ENCODE data around the gene SRRM1. TPM values are rescaled to one million over a fixed set of nuclear protein-coding genes. Genes with fewer than 3 reads are reported as not detected.

Gene SRRM1
- total and polyA plus RNA-seq, 2 experiments from 2014 or later = 61.6 to 84.3 TPM

- H3K4me1 ChIP-seq (ENCODE audit: insufficient read depth) = peaks cover 17% of the 10 kb centered on the region
- H3K4me3 ChIP-seq = peak overlapping the region; percentile 53
- no peaks in the 10 kb centered on the region for H3K27me3 ChIP-seq
- peaks cover 28% of the 10 kb centered on the region for H4K20me1 ChIP-seq (ENCODE audit: insufficient read depth, poor library complexity, severe bottlenecking)
- no peaks in the 10 kb centered on the region for H3K9me3 ChIP-seq (ENCODE audit: low read depth)
- H3K36me3 ChIP-seq (replicated peaks; ENCODE audit: insufficient read depth, low read depth) = peaks cover 10% of the 10 kb centered on the region
- H2AFZ ChIP-seq = peak overlapping the region; percentile 22
- DNase-seq (ENCODE audit: low spot score) = peak; percentile 40
- 0% methylated on average over 9 of the region's 9 CpGs for WGBS (ENCODE audit: low lambda C conversion rate, missing lambda C conversion rate)
- peaks cover 55% of the 10 kb centered on the region for H3K79me2 ChIP-seq
- H3K27ac ChIP-seq = peak overlapping the region; percentile 90
- no peaks in the 10 kb centered on the region for H3K9me2 ChIP-seq (replicated peaks; ENCODE audit: insufficient read depth)
- TF ChIP-seq EZH2 (IDR thresholded peaks at IDR 0.05; ENCODE audit: borderline replicate concordance) (no peak), EZH2phosphoT487 (IDR thresholded peaks at IDR 0.05; ENCODE audit: low read depth, severe bottlenecking, unreplicated experiment) (no peak)
- H3K4me2 ChIP-seq = peak overlapping the region; percentile 95
Observed at GRCh38 chr1:24644100-24644384, 940 bp downstream of the SRRM1 start.

DNA sequence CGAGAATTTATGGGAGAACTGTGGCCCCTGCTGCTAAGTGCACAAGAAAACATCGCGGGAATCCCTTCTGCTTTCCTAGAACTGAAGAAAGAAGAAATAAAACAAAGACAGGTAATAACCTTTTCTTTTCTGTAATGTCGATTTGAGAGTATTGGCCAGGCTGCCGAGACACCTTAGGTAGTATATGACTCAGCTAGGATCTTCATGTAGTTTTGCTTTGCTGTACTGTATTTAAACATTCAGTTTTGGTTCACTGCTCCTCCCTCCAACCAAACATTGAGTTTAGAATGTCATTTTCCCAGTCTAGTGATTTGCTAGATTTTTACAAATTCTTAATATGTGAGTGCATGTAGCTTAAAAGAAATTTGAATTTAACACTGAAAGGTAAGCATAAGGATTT, 5.8 kb downstream of the SRRM1 start:
- TF ChIP-seq EZH2phosphoT487 (IDR thresholded peaks at IDR 0.05; ENCODE audit: low read depth, severe bottlenecking, unreplicated experiment) (no peak), EZH2 (IDR thresholded peaks at IDR 0.05; ENCODE audit: borderline replicate concordance) (no peak)
- TF ChIP-seq, protein P1, sequence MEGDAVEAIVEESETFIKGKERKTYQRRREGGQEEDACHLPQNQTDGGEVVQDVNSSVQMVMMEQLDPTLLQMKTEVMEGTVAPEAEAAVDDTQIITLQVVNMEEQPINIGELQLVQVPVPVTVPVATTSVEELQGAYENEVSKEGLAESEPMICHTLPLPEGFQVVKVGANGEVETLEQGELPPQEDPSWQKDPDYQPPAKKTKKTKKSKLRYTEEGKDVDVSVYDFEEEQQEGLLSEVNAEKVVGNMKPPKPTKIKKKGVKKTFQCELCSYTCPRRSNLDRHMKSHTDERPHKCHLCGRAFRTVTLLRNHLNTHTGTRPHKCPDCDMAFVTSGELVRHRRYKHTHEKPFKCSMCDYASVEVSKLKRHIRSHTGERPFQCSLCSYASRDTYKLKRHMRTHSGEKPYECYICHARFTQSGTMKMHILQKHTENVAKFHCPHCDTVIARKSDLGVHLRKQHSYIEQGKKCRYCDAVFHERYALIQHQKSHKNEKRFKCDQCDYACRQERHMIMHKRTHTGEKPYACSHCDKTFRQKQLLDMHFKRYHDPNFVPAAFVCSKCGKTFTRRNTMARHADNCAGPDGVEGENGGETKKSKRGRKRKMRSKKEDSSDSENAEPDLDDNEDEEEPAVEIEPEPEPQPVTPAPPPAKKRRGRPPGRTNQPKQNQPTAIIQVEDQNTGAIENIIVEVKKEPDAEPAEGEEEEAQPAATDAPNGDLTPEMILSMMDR (IDR thresholded peaks at IDR 0.05; ENCODE audit: poor library complexity) = no peak

GRCh38 chr1:24652382-24652781, 9.3 kb downstream of the SRRM1 start:
- Histone ChIP-seq H4K20me1 (ENCODE audit: insufficient read depth, poor library complexity, severe bottlenecking) (peaks cover 9% of the 10 kb centered on the region), H3K9me3 (ENCODE audit: low read depth) (no peaks in the 10 kb centered on the region), H3K27me3 (no peaks in the 10 kb centered on the region), H3K9me2 (replicated peaks; ENCODE audit: insufficient read depth) (no peaks in the 10 kb centered on the region), H3K27ac (no peak overlapping the region), H3K79me2 (peaks cover 92% of the 10 kb centered on the region), H2AFZ (no peak overlapping the region), H3K4me3 (no peak overlapping the region), H3K36me3 (replicated peaks; ENCODE audit: insufficient read depth, low read depth) (peaks cover 23% of the 10 kb centered on the region), H3K4me1 (ENCODE audit: insufficient read depth) (no peaks in the 10 kb centered on the region), H3K4me2 (no peak overlapping the region)
- 98% methylated on average over 13 of the region's 13 CpGs for WGBS (ENCODE audit: low lambda C conversion rate, missing lambda C conversion rate)
- TF ChIP-seq EZH2 (IDR thresholded peaks at IDR 0.05; ENCODE audit: borderline replicate concordance) = no peak
- TF ChIP-seq, protein P1 (IDR thresholded peaks at IDR 0.05; ENCODE audit: poor library complexity) = no peak
- no peak for TF ChIP-seq EZH2phosphoT487 (IDR thresholded peaks at IDR 0.05; ENCODE audit: low read depth, severe bottlenecking, unreplicated experiment)
- no peak for DNase-seq (ENCODE audit: low spot score)

More for the DNA sequence above, 5.8 kb downstream of the SRRM1 start:
- Histone ChIP-seq H4K20me1 (ENCODE audit: insufficient read depth, poor library complexity, severe bottlenecking) (peaks cover 25% of the 10 kb centered on the region), H3K9me3 (ENCODE audit: low read depth) (no peaks in the 10 kb centered on the region), H3K79me2 (peaks cover 92% of the 10 kb centered on the region), H3K36me3 (replicated peaks; ENCODE audit: insufficient read depth, low read depth) (peaks cover 13% of the 10 kb centered on the region), H3K27ac (no peak overlapping the region), H3K4me1 (ENCODE audit: insufficient read depth) (peaks cover 11% of the 10 kb centered on the region), H3K4me3 (no peak overlapping the region), H3K4me2 (no peak overlapping the region), H3K9me2 (replicated peaks; ENCODE audit: insufficient read depth) (no peaks in the 10 kb centered on the region), H3K27me3 (no peaks in the 10 kb centered on the region), H2AFZ (no peak overlapping the region)
- DNase-seq (ENCODE audit: low spot score) = no peak
- WGBS (ENCODE audit: low lambda C conversion rate, missing lambda C conversion rate) = 94% methylated on average over 5 of the region's 5 CpGs

- Histone ChIP-seq H2AFZ (no peak overlapping the region), H3K9me2 (replicated peaks; ENCODE audit: insufficient read depth) (no peaks in the 10 kb centered on the region), H3K27me3 (no peaks in the 10 kb centered on the region), H3K4me3 (no peak overlapping the region), H3K36me3 (replicated peaks; ENCODE audit: insufficient read depth, low read depth) (peaks cover 14% of the 10 kb centered on the region), H3K4me1 (ENCODE audit: insufficient read depth) (no peaks in the 10 kb centered on the region), H4K20me1 (ENCODE audit: insufficient read depth, poor library complexity, severe bottlenecking) (peaks cover 25% of the 10 kb centered on the region), H3K4me2 (no peak overlapping the region), H3K79me2 (peaks cover 89% of the 10 kb centered on the region), H3K9me3 (ENCODE audit: low read depth) (no peaks in the 10 kb centered on the region), H3K27ac (no peak overlapping the region)
- no peak for DNase-seq (ENCODE audit: low spot score)
- WGBS (ENCODE audit: low lambda C conversion rate, missing lambda C conversion rate) = 96% methylated on average over 3 of the region's 3 CpGs
- TF ChIP-seq, protein P1 (IDR thresholded peaks at IDR 0.05; ENCODE audit: poor library complexity) = no peak
- no peak for TF ChIP-seq EZH2phosphoT487 (IDR thresholded peaks at IDR 0.05; ENCODE audit: low read depth, severe bottlenecking, unreplicated experiment)
- TF ChIP-seq EZH2 (IDR thresholded peaks at IDR 0.05; ENCODE audit: borderline replicate concordance) = no peak
Observed at GRCh38 chr1:24654010-24654409, 10.9 kb downstream of the SRRM1 start.
